Measurements from ENCODE around the gene RPS25. TPM values are rescaled to one million over a fixed set of nuclear protein-coding genes. Genes with fewer than 3 reads are reported as not detected.

RPS25 gene
- total RNA-seq (1,000 to 10,000 TPM; 1,350 to 3,369 (median 2,098) TPM), polyA plus RNA-seq (1,000 to 10,000 TPM; 2,091 to 3,409 (median 2,533) TPM)

- Histone ChIP-seq H3K4me3 (peak within 1 kb of the TSS; percentile 84 to 96 (median 90)), H3K27ac (peak within 1 kb of the TSS; percentile 96 to 98 (median 97)), H3K27me3 (no peaks in the 10 kb centered on the region), H3K9me3 (no peaks in the 10 kb centered on the region), H3K36me3 (peaks cover 20 to 69% (median 40%) of the 10 kb centered on the region in 4 donors), H3K4me1 (peaks cover 0 to 48% (median 44%) of the 10 kb centered on the region in 4 donors)
- WGBS, 2 donors: 0% methylated on average over 63 of the region's 63 CpGs
- intact Hi-C loops (cut with DNase I): loop anchor here (5.0 kb wide), 1 partner anchor 79 kb away; a partner anchor contains a TSS
- peak; percentile 98 for DNase-seq
- peak; percentile 92 to 95 (median 94) for TF ChIP-seq POLR2AphosphoS5 (IDR thresholded peaks at IDR 0.05)
- peak; percentile 73 to 80 for TF ChIP-seq POLR2A (IDR thresholded peaks at IDR 0.05)
- TF ChIP-seq CTCF (IDR thresholded peaks at IDR 0.05): peak in 1 of 4 experiments; percentile 3
- TF ChIP-seq EP300 (IDR thresholded peaks at IDR 0.05): no peak
Measured at GRCh38 chr11:119018074-119018938, at the start of gene RPS25, which contains the start of gene TRAPPC4. TSS of gene RPS25 (minus strand) at chr11:119018343. CDS start at chr11:119018284, 59 bp downstream. TSS of gene TRAPPC4 (plus strand) at chr11:119018766. CDS start at chr11:119018796, 30 bp downstream.

GRCh38 chr11:119067371-119068222 is 49.5 kb upstream of the RPS25 start, which contains the start of gene VPS11:
TSS of gene VPS11 (plus strand) at chr11:119067818. CDS start at chr11:119067824, 6 bp downstream.
- intact Hi-C loops (cut with DNase I): no loop called here
- no peaks in the 10 kb centered on the region for H3K9me3 ChIP-seq
- peaks cover 4 to 29% (median 26%) of the 10 kb centered on the region in 4 donors for H3K36me3 ChIP-seq
- peak within 1 kb of the TSS; percentile 85 to 91 (median 88) for H3K27ac ChIP-seq
- TF ChIP-seq POLR2AphosphoS5 (IDR thresholded peaks at IDR 0.05) (peak; percentile 67 to 92 (median 90)), EP300 (IDR thresholded peaks at IDR 0.05) (peak in 1 of 4 donors; percentile 74), POLR2A (IDR thresholded peaks at IDR 0.05) (peak in 1 of 2 donors; percentile 42), CTCF (IDR thresholded peaks at IDR 0.05) (no peak)
- peak; percentile 99 for DNase-seq
- peak within 1 kb of the TSS; percentile 76 to 94 (median 82) for H3K4me3 ChIP-seq
- H3K4me1 ChIP-seq: peaks cover 0 to 36% (median 30%) of the 10 kb centered on the region in 4 donors
- H3K27me3 ChIP-seq: no peaks in the 10 kb centered on the region
- 0% methylated on average over 49 of the region's 49 CpGs for WGBS, 2 donors

GRCh38 chr11:119065369-119065768 is 47.2 kb upstream of the RPS25 start:
- H3K9me3 ChIP-seq: no peaks in the 10 kb centered on the region
- peaks cover 2 to 6% (median 4%) of the 10 kb centered on the region in 4 donors for H3K36me3 ChIP-seq
- 65 to 72% methylated on average over 4 of the region's 4 CpGs for WGBS, 2 donors
- no peaks in the 10 kb centered on the region for H3K27me3 ChIP-seq
- H3K4me3 ChIP-seq: no peak overlapping the region
- H3K4me1 ChIP-seq: peaks cover 0 to 38% (median 30%) of the 10 kb centered on the region in 4 donors
- TF ChIP-seq POLR2A (IDR thresholded peaks at IDR 0.05) (no peak), EP300 (IDR thresholded peaks at IDR 0.05) (no peak), POLR2AphosphoS5 (IDR thresholded peaks at IDR 0.05) (no peak), CTCF (IDR thresholded peaks at IDR 0.05) (no peak)
- intact Hi-C loops (cut with DNase I): no loop called here
- DNase-seq: no peak
- no peak overlapping the region for H3K27ac ChIP-seq

- Histone ChIP-seq H3K36me3 (no peaks in the 10 kb centered on the region), H3K27me3 (no peaks in the 10 kb centered on the region), H3K9me3 (no peaks in the 10 kb centered on the region), H3K4me1 (peaks cover 0 to 28% (median 23%) of the 10 kb centered on the region in 4 donors), H3K4me3 (no peak overlapping the region), H3K27ac (no peak overlapping the region)
- TF ChIP-seq CTCF (IDR thresholded peaks at IDR 0.05): no peak
- no peak for TF ChIP-seq EP300 (IDR thresholded peaks at IDR 0.05)
- no peak for TF ChIP-seq POLR2AphosphoS5 (IDR thresholded peaks at IDR 0.05)
- TF ChIP-seq POLR2A (IDR thresholded peaks at IDR 0.05): no peak
- WGBS, 2 donors: 51 to 76% methylated on average over 5 of the region's 5 CpGs
- intact Hi-C loops (cut with DNase I): no loop called here
- no peak for DNase-seq
Measured at GRCh38 chr11:119062779-119063178, 44.6 kb upstream of the RPS25 start.

Data from sigmoid colon (tissue), 7 donors.